ENCODE data around the gene ACOT7.

The ACOT7 gene

DNA sequence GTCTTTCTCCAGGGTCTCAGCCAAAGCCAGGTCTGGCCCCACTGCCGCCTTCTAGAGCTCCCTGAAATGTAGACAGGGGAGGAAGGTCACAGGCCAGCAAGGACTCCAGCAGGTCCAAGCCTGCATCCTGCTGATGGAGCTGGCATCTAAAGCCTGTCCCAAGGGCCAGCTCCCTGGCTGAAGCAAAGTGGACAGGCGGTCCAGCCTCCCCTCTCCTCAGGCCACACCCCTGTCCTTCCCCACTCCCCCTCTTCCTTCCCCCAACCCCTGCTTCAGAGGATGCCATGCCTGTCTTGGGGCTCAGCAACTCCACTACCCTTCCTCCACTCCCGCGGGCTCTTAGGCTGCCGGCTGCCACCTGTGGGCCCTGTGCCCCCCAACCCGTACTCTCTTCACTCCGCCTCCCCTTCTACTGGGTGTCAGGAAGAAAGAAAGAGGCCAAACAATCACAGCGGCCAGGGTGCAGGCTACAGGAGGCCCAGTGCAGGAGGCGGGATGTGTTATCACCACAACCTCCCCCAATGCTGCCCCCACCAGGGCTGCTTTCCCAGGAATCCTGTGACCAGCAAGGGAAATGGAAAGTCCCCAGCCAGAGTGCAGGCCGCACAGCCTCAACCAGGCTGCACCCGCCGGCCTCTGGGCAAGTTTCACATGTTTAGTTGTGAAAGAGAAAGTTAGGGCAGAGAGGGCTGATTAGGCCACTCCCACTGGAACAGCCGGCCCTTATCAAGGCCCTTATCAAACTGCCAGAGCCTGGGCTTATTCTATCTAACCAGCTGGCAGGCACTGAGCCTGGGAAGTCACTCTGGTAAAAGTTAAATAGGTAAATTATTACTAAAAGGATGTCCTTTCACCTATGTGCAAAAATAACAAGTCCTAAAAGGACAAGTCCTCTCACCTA, 34.1 kb downstream of the ACOT7 start:
- peak; percentile 84 for DNase-seq

DNA sequence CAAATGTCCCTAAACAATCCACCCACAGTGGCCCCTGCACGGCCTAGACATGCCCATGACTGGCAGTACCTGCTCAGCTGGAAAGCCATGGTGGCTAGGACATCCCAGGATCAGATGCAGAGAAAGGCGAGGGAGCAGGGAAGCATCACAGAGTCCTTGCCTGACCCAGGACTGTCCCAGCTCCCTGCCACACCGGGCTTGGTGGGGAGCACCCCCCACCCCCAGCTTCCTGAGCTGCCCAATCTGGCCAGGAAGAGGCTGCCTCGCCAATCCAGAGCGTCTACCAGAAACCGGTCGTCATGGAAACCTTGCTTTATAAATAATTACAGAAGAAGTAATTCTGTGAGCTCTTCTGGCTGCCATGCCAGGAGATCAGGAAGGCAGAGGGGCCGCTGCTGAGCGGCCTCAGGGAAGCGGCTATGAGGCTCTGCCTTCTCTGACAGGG, 34.8 kb downstream of the ACOT7 start:
- DNase-seq = no peak

GRCh38 chr1:6358144-6358624, 35.4 kb downstream of the ACOT7 start:
- peak; percentile 83 for DNase-seq

GRCh38 chr1:6357243-6357936, 36.2 kb downstream of the ACOT7 start:
- DNase-seq = no peak

DNA sequence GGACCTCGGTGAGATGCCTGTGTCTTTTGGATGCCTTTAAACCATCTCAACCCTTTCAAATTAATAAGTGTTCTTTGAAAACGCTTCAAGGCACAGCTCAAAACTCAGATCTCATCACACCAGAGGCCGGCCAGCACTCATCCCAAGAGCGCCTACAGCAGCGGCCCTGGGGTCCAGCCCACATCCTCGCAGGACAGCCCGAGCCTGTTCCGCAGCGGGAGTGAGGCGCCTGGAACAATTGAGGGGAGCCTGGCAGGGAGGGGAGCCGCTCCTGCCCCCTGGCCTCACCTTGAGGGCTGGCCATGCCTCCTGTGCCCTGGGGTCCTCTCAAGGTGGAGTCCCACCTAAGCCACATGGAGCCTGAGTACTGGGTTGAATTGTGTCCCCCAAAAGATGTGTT, 37.9 kb downstream of the ACOT7 start:
- DNase-seq = no peak

DNA sequence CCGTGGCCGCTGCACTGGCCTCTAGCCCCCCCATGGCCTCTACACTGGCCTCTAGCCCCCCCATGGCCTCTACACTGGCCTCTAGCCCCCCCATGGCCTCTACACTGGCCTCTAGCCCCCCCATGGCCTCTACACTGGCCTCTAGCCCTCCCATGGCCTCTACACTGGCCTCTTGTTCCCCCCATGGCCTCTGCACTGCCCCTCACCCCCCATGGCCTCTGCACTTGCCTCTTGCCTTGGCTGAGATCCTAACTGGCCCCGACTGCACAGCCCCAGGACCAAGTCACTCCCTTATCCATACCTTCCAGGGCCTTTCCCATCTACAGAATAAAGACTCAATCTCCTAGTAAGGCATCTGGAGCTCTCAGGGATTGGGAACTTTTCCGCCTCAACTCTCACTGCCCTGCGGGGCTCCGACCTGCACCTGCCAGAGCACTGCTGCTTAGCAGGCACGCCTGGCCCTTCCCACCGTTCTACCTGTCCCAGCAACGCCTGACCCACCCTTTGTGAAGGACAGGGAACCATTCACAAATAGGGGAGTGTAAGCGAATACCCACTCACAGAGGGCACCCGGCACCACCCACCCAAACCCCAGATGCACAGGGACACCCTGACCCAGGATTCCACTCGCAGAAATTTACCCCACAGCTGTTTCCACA, 38.8 kb downstream of the ACOT7 start:
- DNase-seq = no peak

GRCh38 chr1:6353955-6354658, 39.5 kb downstream of the ACOT7 start:
- peak; percentile 73 for DNase-seq

DNA sequence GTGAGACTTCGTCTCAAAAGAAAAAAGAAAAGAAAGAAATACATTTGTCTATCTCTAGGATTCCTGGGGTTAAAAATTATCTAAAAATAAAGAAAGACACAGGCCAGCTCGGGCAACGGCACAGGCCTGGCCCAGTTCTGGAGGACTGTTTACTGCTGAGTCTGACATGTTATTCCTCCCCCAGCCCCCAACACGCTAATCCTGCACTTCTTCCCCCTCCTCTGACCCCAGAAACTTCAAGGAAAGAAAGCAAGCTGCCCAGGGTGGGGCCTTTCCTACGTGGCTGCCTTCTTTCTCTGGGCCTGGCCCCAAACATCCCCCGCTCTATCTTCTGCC, 40.0 kb downstream of the ACOT7 start:
- peak; percentile 27 for DNase-seq

GRCh38 chr1:6352138-6352563, 41.4 kb downstream of the ACOT7 start:
- peak; percentile 95 for DNase-seq

DNA sequence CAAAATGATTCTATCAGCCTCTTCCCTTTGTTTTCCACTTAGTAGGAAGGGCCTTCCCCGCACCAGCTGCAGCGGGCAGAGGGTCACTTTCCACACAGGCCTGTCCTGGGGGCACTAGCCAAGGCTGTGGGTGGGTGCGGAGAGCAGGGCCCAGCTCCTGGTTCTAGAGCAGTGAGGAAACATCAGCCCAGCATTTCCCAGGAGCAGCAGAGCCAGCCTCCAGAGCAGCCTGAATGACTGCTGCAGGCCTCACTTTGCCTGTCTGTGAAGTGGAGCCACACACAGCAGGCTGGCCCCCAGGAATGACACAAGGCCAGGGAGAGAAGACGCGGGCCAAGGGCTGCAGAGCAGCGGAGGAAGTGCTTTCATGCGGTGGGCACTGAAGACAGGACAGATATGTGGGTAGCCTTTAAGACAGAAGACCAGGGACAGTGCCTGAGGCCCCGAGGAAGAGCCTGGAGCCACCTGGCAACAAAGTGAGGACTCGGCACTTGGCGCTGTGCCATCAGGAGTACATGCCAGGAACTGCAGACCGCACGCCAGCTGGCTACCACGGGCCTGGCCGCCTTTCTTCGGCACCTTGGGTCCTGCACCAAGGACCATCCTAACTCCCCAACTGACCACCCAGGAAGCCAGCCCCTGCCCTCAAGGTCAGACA, 42.0 kb downstream of the ACOT7 start:
- peak; percentile 41 for DNase-seq

DNA sequence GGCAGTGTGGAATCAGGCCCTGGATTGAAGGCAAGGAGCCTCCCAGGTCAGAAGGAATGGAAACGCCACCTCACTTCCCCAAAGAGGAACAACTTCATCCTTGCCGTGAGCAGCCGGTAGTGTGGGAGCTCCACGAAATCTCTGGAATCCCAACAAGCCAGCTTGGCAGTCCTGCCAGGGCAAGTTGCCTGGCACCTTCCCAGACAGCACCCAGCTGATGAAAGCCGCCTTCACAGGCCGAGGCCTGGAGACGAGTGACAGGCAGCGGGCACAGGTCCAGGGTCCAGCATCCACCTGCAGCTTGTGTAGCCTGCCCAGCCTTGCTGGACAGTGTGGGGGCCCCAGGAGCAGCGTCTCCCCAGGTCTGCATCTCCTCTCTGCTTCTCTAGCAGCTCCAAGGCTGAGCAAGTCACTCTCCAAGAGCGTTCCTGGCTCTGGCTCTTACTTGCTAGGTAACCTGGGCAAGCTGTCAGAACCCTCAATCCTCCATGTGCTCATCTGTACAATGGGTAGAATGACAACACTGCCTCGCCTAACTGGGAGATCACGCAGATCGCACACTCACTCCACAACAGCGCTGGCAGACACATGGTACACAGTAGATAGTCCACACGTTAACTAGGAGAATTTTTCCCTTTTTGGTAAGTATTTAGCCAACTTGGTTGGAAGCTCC, 43.0 kb downstream of the ACOT7 start:
- DNase-seq = peak; percentile 25

- peak; percentile 43 for DNase-seq
Observed at GRCh38 chr1:6349254-6349943, 44.2 kb downstream of the ACOT7 start.

DNA sequence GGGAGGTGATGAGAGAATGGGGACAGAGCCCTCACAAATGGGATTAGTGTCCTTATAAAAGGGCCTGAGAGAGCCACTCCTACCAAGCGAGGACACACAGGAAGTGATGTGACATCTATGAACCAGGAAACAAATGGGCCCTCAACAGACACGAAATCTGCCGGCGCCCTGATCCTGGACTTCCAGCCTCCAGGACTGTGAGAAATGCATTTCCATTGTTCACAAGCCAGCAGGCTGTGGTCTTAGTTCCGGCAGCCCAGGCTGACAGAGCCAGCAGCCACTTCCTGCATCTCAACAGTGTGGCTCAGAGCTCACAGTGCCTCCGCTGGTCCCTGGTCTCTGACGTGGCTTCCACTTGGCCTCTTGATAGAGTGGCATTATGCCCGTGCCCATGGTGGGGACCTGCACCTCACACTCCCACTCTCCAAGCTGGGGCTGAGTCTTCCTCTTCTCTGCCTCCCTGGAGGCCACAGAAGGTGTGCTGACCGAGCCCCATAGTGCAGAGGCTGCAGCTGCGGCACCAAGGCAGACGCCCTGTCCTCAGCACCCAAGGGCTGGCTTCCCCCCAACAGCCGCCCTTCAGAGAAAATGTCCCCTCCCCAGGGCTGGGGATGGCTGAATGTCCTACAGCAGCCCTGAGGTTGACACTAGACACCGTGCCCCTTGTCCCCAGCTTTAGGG, 44.9 kb downstream of the ACOT7 start:
- DNase-seq = peak; percentile 43

DNA sequence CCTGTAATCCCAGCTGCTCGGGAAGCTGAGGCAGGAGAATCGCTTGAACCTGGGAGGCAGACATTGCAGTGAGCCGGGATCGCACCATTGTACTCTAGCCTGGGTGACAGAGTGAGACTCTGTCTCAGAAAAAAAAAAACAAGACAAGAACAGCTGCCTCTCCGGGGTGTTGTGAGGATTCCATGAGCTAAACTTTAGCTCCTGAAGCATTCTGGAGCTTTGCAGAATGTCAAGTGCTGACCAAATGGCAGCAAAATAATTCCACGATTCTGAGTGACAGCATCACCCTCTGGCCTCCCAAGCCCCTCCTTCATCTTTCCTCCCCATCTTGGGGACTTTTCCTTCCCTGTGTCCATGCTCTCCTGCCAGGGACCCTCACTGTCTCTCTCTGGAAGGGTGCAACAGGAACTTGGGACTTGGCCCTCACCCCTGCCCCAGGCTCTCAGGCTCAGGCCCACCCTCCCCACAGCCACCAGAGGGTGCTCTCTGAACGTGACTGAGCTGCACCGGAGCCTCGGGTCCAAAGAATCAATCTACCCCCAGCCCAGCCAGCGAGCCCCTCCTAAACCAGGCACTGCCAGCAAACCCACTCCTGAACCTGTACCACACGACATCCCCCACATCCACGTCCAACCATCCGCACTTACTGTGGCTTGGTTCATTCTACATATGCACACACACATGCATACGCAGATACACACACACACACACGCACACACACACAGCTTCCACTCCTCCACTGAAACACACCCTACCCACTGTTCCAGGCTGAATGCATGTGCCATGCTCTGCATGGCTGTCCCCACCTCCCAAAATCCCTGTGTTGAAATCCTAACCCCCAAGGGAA, 45.7 kb downstream of the ACOT7 start:
- peak; percentile 75 for DNase-seq

DNA sequence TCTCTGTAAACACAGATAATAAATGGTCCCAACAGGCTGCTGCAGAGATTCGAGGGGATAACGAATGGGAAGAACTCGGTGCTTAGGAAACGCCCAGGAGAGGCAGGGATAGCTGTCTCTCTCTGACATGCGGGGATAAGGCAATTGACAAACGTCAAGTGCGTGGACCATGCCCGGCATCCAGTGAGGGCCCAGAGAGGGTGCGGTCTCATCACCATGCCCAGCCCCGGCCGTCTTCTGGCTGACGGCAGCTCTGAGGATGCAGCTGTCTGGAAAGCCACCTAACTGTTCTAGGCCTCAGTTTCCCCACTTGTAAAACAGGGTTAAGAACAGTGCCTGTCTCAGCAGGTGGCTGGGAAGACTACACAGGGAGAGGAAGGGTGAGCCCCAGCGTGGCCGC, 48.1 kb downstream of the ACOT7 start:
- DNase-seq = no peak

- DNase-seq = no peak
Observed at GRCh38 chr1:6345009-6345408, 48.6 kb downstream of the ACOT7 start.

GRCh38 chr1:6343506-6344405, 49.8 kb downstream of the ACOT7 start:
- DNase-seq = peak; percentile 87

DNA sequence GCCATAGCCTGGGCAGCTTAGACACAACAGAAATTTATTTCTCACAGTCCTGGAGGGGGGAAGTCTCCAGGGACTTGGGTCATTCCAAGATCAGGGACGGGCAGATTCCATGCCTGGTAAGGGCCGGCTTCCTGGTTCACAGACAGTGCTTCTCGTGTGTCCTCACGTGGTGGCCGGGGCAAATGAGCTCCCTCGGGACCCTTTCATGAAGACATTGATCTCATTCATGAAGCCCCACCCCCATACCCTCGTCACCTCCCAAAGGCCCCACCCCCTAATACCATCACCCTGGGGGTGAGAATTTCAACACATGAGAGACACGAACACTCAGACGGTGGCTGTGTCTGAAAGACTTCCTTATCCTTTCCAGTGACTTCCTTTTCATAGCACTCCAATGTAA, 51.5 kb downstream of the ACOT7 start:
- no peak for DNase-seq

Data from islet precursor cell (in vitro differentiated cells).